ENCODE results near the gene TRIM67.

DNA sequence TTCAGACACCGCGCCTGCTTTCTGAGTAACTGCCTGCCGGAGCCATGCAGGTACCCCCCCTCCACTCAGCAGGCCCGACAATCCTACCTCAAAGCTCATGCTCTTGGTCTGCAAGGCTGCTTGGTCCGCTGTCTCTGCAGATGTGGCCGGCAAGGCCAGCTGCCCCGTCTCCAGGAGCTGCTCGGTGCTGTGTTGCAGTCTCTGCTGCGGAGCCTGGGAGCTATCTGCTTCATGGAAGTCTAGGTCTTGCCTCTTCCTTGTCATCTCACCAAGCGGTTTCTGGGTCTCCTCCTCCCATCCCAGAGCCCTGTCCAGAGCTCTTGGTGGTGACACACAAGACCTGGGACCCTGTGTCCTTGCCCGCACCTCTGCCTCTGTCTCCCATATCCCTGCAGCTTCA lies 55.2 kb downstream of the TRIM67 start:
- TF ChIP-seq, protein P1, sequence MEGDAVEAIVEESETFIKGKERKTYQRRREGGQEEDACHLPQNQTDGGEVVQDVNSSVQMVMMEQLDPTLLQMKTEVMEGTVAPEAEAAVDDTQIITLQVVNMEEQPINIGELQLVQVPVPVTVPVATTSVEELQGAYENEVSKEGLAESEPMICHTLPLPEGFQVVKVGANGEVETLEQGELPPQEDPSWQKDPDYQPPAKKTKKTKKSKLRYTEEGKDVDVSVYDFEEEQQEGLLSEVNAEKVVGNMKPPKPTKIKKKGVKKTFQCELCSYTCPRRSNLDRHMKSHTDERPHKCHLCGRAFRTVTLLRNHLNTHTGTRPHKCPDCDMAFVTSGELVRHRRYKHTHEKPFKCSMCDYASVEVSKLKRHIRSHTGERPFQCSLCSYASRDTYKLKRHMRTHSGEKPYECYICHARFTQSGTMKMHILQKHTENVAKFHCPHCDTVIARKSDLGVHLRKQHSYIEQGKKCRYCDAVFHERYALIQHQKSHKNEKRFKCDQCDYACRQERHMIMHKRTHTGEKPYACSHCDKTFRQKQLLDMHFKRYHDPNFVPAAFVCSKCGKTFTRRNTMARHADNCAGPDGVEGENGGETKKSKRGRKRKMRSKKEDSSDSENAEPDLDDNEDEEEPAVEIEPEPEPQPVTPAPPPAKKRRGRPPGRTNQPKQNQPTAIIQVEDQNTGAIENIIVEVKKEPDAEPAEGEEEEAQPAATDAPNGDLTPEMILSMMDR (conservative IDR thresholded peaks at IDR 0.05; ENCODE audit: low read depth, low read length): no peak
- no peak for TF ChIP-seq EZH2 (IDR thresholded peaks at IDR 0.05; ENCODE audit: borderline replicate concordance, low read depth, low read length, poor library complexity, severe bottlenecking)

Measured in A673 (cell line).